ENCODE measurements around the gene KCNA10.

KCNA10 gene

GRCh38 chr1:110555807-110556470 lies 37.0 kb upstream of the KCNA10 start:
- Histone ChIP-seq H3K36me3 (ENCODE audit: control insufficient read depth in 1 of 2, insufficient read depth in 2 of 2, low read depth in 1 of 2, low read length in 2 of 2) (peaks cover 0 to 3% of the 10 kb centered on the region in 2 experiments), H3K27me3 (ENCODE audit: control insufficient read depth in 1 of 2, insufficient read depth in 1 of 2, low read length in 2 of 2) (peaks cover 52 to 85% of the 10 kb centered on the region in 2 experiments), H3K18ac (ENCODE audit: low read depth in 1 of 2, low read length in 2 of 2) (no peak overlapping the region), H3K79me1 (replicated peaks; ENCODE audit: low read length, poor library complexity, severe bottlenecking) (no peaks in the 10 kb centered on the region), H3K9me3 (ENCODE audit: control insufficient read depth, low read length) (no peaks in the 10 kb centered on the region), H2AK5ac (ENCODE audit: low read length, severe bottlenecking) (no peak overlapping the region), H3K23ac (ENCODE audit: low read length in 2 of 2) (no peak overlapping the region), H2BK12ac (ENCODE audit: low read length in 2 of 2) (no peak overlapping the region), H2BK15ac (ENCODE audit: low read depth, poor library complexity, severe bottlenecking) (no peak overlapping the region), H4K91ac (ENCODE audit: low read length) (no peak overlapping the region), H3K4ac (ENCODE audit: low read depth in 1 of 2, low read length in 2 of 2) (no peak overlapping the region), H2BK120ac (ENCODE audit: low read depth, low read length) (no peak overlapping the region), H2AFZ (ENCODE audit: low read depth, low read length) (no peak overlapping the region), H3K4me2 (ENCODE audit: low read length, poor library complexity, severe bottlenecking) (peak overlapping the region; percentile 56), H3K14ac (ENCODE audit: low read length in 2 of 2) (no peak overlapping the region), H3K27ac (ENCODE audit: low read length, poor library complexity, severe bottlenecking) (no peak overlapping the region), H3K4me3 (ENCODE audit: insufficient read depth in 1 of 2, low read depth in 1 of 2, low read length in 2 of 2) (no peak overlapping the region), H3K4me1 (ENCODE audit: control insufficient read depth, insufficient read depth, low read depth, low read length) (peaks cover 6% of the 10 kb centered on the region), H2BK5ac (ENCODE audit: low read depth, low read length, poor library complexity, severe bottlenecking) (no peak overlapping the region), H4K8ac (ENCODE audit: low read length) (no peak overlapping the region), H3K9ac (ENCODE audit: low read length) (no peak overlapping the region)
- DNase-seq: no peak
- WGBS: 43% methylated on average over 10 of the region's 11 CpGs

GRCh38 chr1:110554871-110555801 lies 36.2 kb upstream of the KCNA10 start:
- H3K23ac ChIP-seq (ENCODE audit: low read length in 2 of 2): no peak overlapping the region
- peak; percentile 26 for DNase-seq
- H3K4me2 ChIP-seq (ENCODE audit: low read length, poor library complexity, severe bottlenecking): peak overlapping the region; percentile 56
- H2AK5ac ChIP-seq (ENCODE audit: low read length, severe bottlenecking): no peak overlapping the region
- H3K79me1 ChIP-seq (replicated peaks; ENCODE audit: low read length, poor library complexity, severe bottlenecking): no peaks in the 10 kb centered on the region
- H3K4ac ChIP-seq (ENCODE audit: low read depth in 1 of 2, low read length in 2 of 2): no peak overlapping the region
- H3K4me1 ChIP-seq (ENCODE audit: control insufficient read depth, insufficient read depth, low read depth, low read length): peaks cover 6% of the 10 kb centered on the region
- H2BK15ac ChIP-seq (ENCODE audit: low read depth, poor library complexity, severe bottlenecking): no peak overlapping the region
- no peak overlapping the region for H2BK120ac ChIP-seq (ENCODE audit: low read depth, low read length)
- H3K36me3 ChIP-seq (ENCODE audit: control insufficient read depth in 1 of 2, insufficient read depth in 2 of 2, low read depth in 1 of 2, low read length in 2 of 2): peaks cover 0 to 3% of the 10 kb centered on the region in 2 experiments
- no peak overlapping the region for H3K14ac ChIP-seq (ENCODE audit: low read length in 2 of 2)
- no peak overlapping the region for H2BK5ac ChIP-seq (ENCODE audit: low read depth, low read length, poor library complexity, severe bottlenecking)
- no peak overlapping the region for H4K91ac ChIP-seq (ENCODE audit: low read length)
- H3K9ac ChIP-seq (ENCODE audit: low read length): no peak overlapping the region
- no peak overlapping the region for H2AFZ ChIP-seq (ENCODE audit: low read depth, low read length)
- no peak overlapping the region for H3K27ac ChIP-seq (ENCODE audit: low read length, poor library complexity, severe bottlenecking)
- peaks cover 56 to 89% of the 10 kb centered on the region in 2 experiments for H3K27me3 ChIP-seq (ENCODE audit: control insufficient read depth in 1 of 2, insufficient read depth in 1 of 2, low read length in 2 of 2)
- no peak overlapping the region for H2BK12ac ChIP-seq (ENCODE audit: low read length in 2 of 2)
- H3K4me3 ChIP-seq (ENCODE audit: insufficient read depth in 1 of 2, low read depth in 1 of 2, low read length in 2 of 2): peak overlapping the region in 1 of 2 experiments; percentile 64
- H3K18ac ChIP-seq (ENCODE audit: low read depth in 1 of 2, low read length in 2 of 2): no peak overlapping the region
- 13% methylated on average over 53 of the region's 53 CpGs for WGBS
- H3K9me3 ChIP-seq (ENCODE audit: control insufficient read depth, low read length): no peaks in the 10 kb centered on the region
- no peak overlapping the region for H4K8ac ChIP-seq (ENCODE audit: low read length)

GRCh38 chr1:110551278-110551809 lies 32.4 kb upstream of the KCNA10 start:
- 83% methylated on average over 1 of the region's 1 CpG for WGBS
- H2BK120ac ChIP-seq (ENCODE audit: low read depth, low read length): no peak overlapping the region
- H3K18ac ChIP-seq (ENCODE audit: low read depth in 1 of 2, low read length in 2 of 2): no peak overlapping the region
- H3K36me3 ChIP-seq (ENCODE audit: control insufficient read depth in 1 of 2, insufficient read depth in 2 of 2, low read depth in 1 of 2, low read length in 2 of 2): peaks cover 0 to 3% of the 10 kb centered on the region in 2 experiments
- H3K4me3 ChIP-seq (ENCODE audit: insufficient read depth in 1 of 2, low read depth in 1 of 2, low read length in 2 of 2): no peak overlapping the region
- H2BK15ac ChIP-seq (ENCODE audit: low read depth, poor library complexity, severe bottlenecking): no peak overlapping the region
- H2AK5ac ChIP-seq (ENCODE audit: low read length, severe bottlenecking): no peak overlapping the region
- H3K27ac ChIP-seq (ENCODE audit: low read length, poor library complexity, severe bottlenecking): no peak overlapping the region
- no peak overlapping the region for H2BK5ac ChIP-seq (ENCODE audit: low read depth, low read length, poor library complexity, severe bottlenecking)
- H3K79me1 ChIP-seq (replicated peaks; ENCODE audit: low read length, poor library complexity, severe bottlenecking): no peaks in the 10 kb centered on the region
- no peak overlapping the region for H3K4me2 ChIP-seq (ENCODE audit: low read length, poor library complexity, severe bottlenecking)
- H3K23ac ChIP-seq (ENCODE audit: low read length in 2 of 2): no peak overlapping the region
- no peak for DNase-seq
- H3K14ac ChIP-seq (ENCODE audit: low read length in 2 of 2): no peak overlapping the region
- H4K91ac ChIP-seq (ENCODE audit: low read length): no peak overlapping the region
- no peak overlapping the region for H3K9ac ChIP-seq (ENCODE audit: low read length)
- no peak overlapping the region for H3K4ac ChIP-seq (ENCODE audit: low read depth in 1 of 2, low read length in 2 of 2)
- H2BK12ac ChIP-seq (ENCODE audit: low read length in 2 of 2): no peak overlapping the region
- peaks cover 44 to 94% of the 10 kb centered on the region in 2 experiments for H3K27me3 ChIP-seq (ENCODE audit: control insufficient read depth in 1 of 2, insufficient read depth in 1 of 2, low read length in 2 of 2)
- H3K9me3 ChIP-seq (ENCODE audit: control insufficient read depth, low read length): no peaks in the 10 kb centered on the region
- peaks cover 6% of the 10 kb centered on the region for H3K4me1 ChIP-seq (ENCODE audit: control insufficient read depth, insufficient read depth, low read depth, low read length)
- H4K8ac ChIP-seq (ENCODE audit: low read length): no peak overlapping the region
- H2AFZ ChIP-seq (ENCODE audit: low read depth, low read length): no peak overlapping the region

- DNase-seq: no peak
- Histone ChIP-seq H3K36me3 (ENCODE audit: control insufficient read depth in 1 of 2, insufficient read depth in 2 of 2, low read depth in 1 of 2, low read length in 2 of 2) (no peaks in the 10 kb centered on the region), H3K14ac (ENCODE audit: low read length in 2 of 2) (no peak overlapping the region), H3K79me1 (replicated peaks; ENCODE audit: low read length, poor library complexity, severe bottlenecking) (no peaks in the 10 kb centered on the region), H3K4me2 (ENCODE audit: low read length, poor library complexity, severe bottlenecking) (no peak overlapping the region), H3K18ac (ENCODE audit: low read depth in 1 of 2, low read length in 2 of 2) (no peak overlapping the region), H3K4me1 (ENCODE audit: control insufficient read depth, insufficient read depth, low read depth, low read length) (no peaks in the 10 kb centered on the region), H2BK15ac (ENCODE audit: low read depth, poor library complexity, severe bottlenecking) (no peak overlapping the region), H4K91ac (ENCODE audit: low read length) (no peak overlapping the region), H3K4me3 (ENCODE audit: insufficient read depth in 1 of 2, low read depth in 1 of 2, low read length in 2 of 2) (no peak overlapping the region), H2BK12ac (ENCODE audit: low read length in 2 of 2) (no peak overlapping the region), H4K8ac (ENCODE audit: low read length) (no peak overlapping the region), H2AFZ (ENCODE audit: low read depth, low read length) (no peak overlapping the region), H3K27ac (ENCODE audit: low read length, poor library complexity, severe bottlenecking) (no peak overlapping the region), H2BK120ac (ENCODE audit: low read depth, low read length) (no peak overlapping the region), H2BK5ac (ENCODE audit: low read depth, low read length, poor library complexity, severe bottlenecking) (no peak overlapping the region), H3K9ac (ENCODE audit: low read length) (no peak overlapping the region), H3K27me3 (ENCODE audit: control insufficient read depth in 1 of 2, insufficient read depth in 1 of 2, low read length in 2 of 2) (peaks cover 29 to 88% of the 10 kb centered on the region in 2 experiments), H2AK5ac (ENCODE audit: low read length, severe bottlenecking) (no peak overlapping the region), H3K23ac (ENCODE audit: low read length in 2 of 2) (no peak overlapping the region), H3K4ac (ENCODE audit: low read depth in 1 of 2, low read length in 2 of 2) (no peak overlapping the region), H3K9me3 (ENCODE audit: control insufficient read depth, low read length) (no peaks in the 10 kb centered on the region)
- 75% methylated on average over 2 of the region's 2 CpGs for WGBS
Measured at GRCh38 chr1:110549831-110550230, 30.9 kb upstream of the KCNA10 start.

All from mesenchymal stem cell (in vitro differentiated cells and primary cell).